SK-N-SH (cell line): ENCODE measurements around the gene SHBG. TPM values are rescaled to one million over a fixed set of nuclear protein-coding genes. Genes with fewer than 3 reads are reported as not detected.

Source experiments
- CTCF ChIA-PET: fragments of 300-600, 350-600 bp; formaldehyde crosslinking; extraction: SDS; loops from one replicate; lab custom pipeline; 2021; lab: Yijun Ruan, JAX
- POLR2A ChIA-PET: fragments of 350-600 bp; sonication (Branson Sonifier 250); formaldehyde crosslinking; extraction: SDS; loops from one replicate; lab custom pipeline; 2020; ENCODE audit warnings: antibody characterized with exemption, inconsistent platforms; lab: Yijun Ruan, JAX
- DNase-seq: peaks from one replicate; pipeline ENCODE4 v3.0.0; 2012
- H2AFZ ChIP-seq: fragments of 200-600 bp; sonication (generic); 2 replicates; pipeline ENCODE4 v1.8.1; 2016; ENCODE audit warnings: antibody characterized with exemption, mild to moderate bottlenecking, low read depth
- H3F3A ChIP-seq: fragments of 200-600 bp; sonication (generic); replicated peaks from 2 replicates; pipeline ENCODE3; 2016; ENCODE audit warnings: antibody characterized with exemption, mild to moderate bottlenecking; ENCODE audit not compliant: insufficient read depth
- H3K27ac ChIP-seq, 2 experiments: fragments of 200-500 bp in 1 of 2; fragments of 200-600 bp in 1 of 2; sonication (Bioruptor generic) in 1 of 2; sonication (generic), shearing (Covaris generic) in 1 of 2; 2 replicates each; pipeline versions ENCODE4 v1.5.1 to v1.6.1; 2014 to 2016; ENCODE audit warnings: low read depth in 2 of 2, inconsistent platforms in 1 of 2, low read length in 1 of 2, mild to moderate bottlenecking in 1 of 2, mixed read lengths in 1 of 2
- H3K27me3 ChIP-seq: fragments of 200-600 bp; sonication (generic), shearing (Covaris generic); 2 replicates; pipeline ENCODE4 v1.6.1; 2016; ENCODE audit warnings: mixed run types; ENCODE audit not compliant: insufficient read depth
- H3K36me3 ChIP-seq, 2 experiments: fragments of 200-500 bp in 1 of 2; fragments of 200-600 bp in 1 of 2; sonication (Bioruptor generic) in 1 of 2; sonication (generic) in 1 of 2; replicated peaks in 1 of 2; 2 replicates each; pipeline versions ENCODE3 to v1.5.1; 2014 to 2016; ENCODE audit warnings: low read length in 1 of 2, mild to moderate bottlenecking in 1 of 2; ENCODE audit not compliant: insufficient read depth in 2 of 2, control insufficient read depth in 1 of 2
- H3K4me1 ChIP-seq, 2 experiments: fragments of 200-500 bp in 1 of 2; fragments of 200-600 bp in 1 of 2; sonication (Bioruptor generic) in 1 of 2; sonication (generic), shearing (Covaris generic) in 1 of 2; 2 replicates each; pipeline versions ENCODE4 v1.5.1 to v1.6.1; 2014 to 2016; ENCODE audit warnings: low read depth in 1 of 2, low read length in 1 of 2, mixed run types in 1 of 2; ENCODE audit not compliant: insufficient read depth in 2 of 2, control insufficient read depth in 1 of 2
- H3K4me2 ChIP-seq: fragments of 200-600 bp; sonication (generic), shearing (Covaris generic); 2 replicates; pipeline ENCODE4 v1.6.1; 2017; ENCODE audit warnings: mixed run types
- H3K4me3 ChIP-seq, 2 experiments: fragments of 200-500 bp in 1 of 2; fragments of 200-600 bp in 1 of 2; sonication (Bioruptor generic) in 1 of 2; sonication (generic), shearing (Covaris generic) in 1 of 2; 2 replicates each; pipeline versions ENCODE4 v1.5.1 to v1.8.1; 2014 to 2016; ENCODE audit warnings: low read depth in 2 of 2, inconsistent platforms in 1 of 2, low read length in 1 of 2, mild to moderate bottlenecking in 1 of 2, mixed read lengths in 1 of 2, moderate library complexity in 1 of 2
- H3K79me2 ChIP-seq: fragments of 200-600 bp; sonication (generic); 2 replicates; pipeline ENCODE4 v1.8.1; 2017; ENCODE audit warnings: mild to moderate bottlenecking; ENCODE audit not compliant: insufficient read depth
- H3K9ac ChIP-seq: fragments of 200-600 bp; sonication (generic); 2 replicates; pipeline ENCODE4 v1.6.1; 2017; ENCODE audit warnings: mixed run types
- H3K9me2 ChIP-seq: fragments of 200-600 bp; sonication (generic); 2 replicates; pipeline ENCODE4 v1.6.1; 2017; ENCODE audit warnings: mixed run types
- H3K9me3 ChIP-seq: fragments of 200-600 bp; sonication (generic); 2 replicates; pipeline ENCODE4 v1.6.1; 2017; ENCODE audit warnings: mixed run types, mild to moderate bottlenecking, moderate library complexity
- H4K20me1 ChIP-seq: fragments of 200-600 bp; sonication (generic); 2 replicates; pipeline ENCODE4 v1.6.1; 2017; ENCODE audit warnings: mild to moderate bottlenecking, mixed run types; ENCODE audit not compliant: insufficient read depth
- ELF1 ChIP-seq: IDR thresholded peaks from 2 replicates; pipeline ENCODE4 v1.4.0; 2012
- EP300 ChIP-seq, 2 experiments: IDR thresholded peaks; 2 replicates each; pipeline versions ENCODE4 v1.4.0 to v1.6.1; 2012; ENCODE audit warnings: borderline replicate concordance in 1 of 2, low read depth in 1 of 2, low read length in 1 of 2
- EZH2phosphoT487 ChIP-seq: fragments of 200-600 bp; sonication (generic); IDR thresholded peaks from 2 replicates; pipeline ENCODE4 v1.6.1; 2017; ENCODE audit warnings: low read depth, mixed run types, mild to moderate bottlenecking, antibody characterized with exemption, moderate library complexity, borderline replicate concordance
- FOSL2 ChIP-seq: IDR thresholded peaks from 2 replicates; pipeline ENCODE4 v1.4.0; 2012; ENCODE audit warnings: low read depth, mild to moderate bottlenecking, moderate library complexity, borderline replicate concordance
- FOXJ3 ChIP-seq: sonication (generic); formaldehyde crosslinking; IDR thresholded peaks from 2 replicates; pipeline ENCODE4 v1.5.1; 2020; ENCODE audit warnings: mild to moderate bottlenecking, missing genetic modification reagents
- GABPA ChIP-seq: IDR thresholded peaks from 2 replicates; pipeline ENCODE4 v1.4.0; 2012; ENCODE audit warnings: low read depth, mild to moderate bottlenecking
- MXI1 ChIP-seq: IDR thresholded peaks from 2 replicates; pipeline ENCODE4 v1.6.1; 2012; ENCODE audit warnings: mild to moderate bottlenecking, low read depth, low read length, improper control_type of control experiment
- NRF1 ChIP-seq: IDR thresholded peaks from 2 replicates; pipeline ENCODE4 v1.6.1; 2012; ENCODE audit warnings: low read depth, mild to moderate bottlenecking, low read length
- POLR2AphosphoS5 ChIP-seq: IDR thresholded peaks from 2 replicates; pipeline ENCODE4 v1.6.1; 2012; ENCODE audit warnings: low read depth, low read length
- RAD21 ChIP-seq: IDR thresholded peaks from 2 replicates; pipeline ENCODE4 v1.6.1; 2012; ENCODE audit warnings: mild to moderate bottlenecking, low read length
- RCOR1 ChIP-seq: fragments of 150-350 bp; IDR thresholded peaks from 2 replicates; pipeline ENCODE4 v1.6.1; 2017; ENCODE audit warnings: antibody characterized with exemption, low read length
- RFX5 ChIP-seq: IDR thresholded peaks from 2 replicates; pipeline ENCODE4 v1.6.1; 2012; ENCODE audit warnings: mild to moderate bottlenecking, improper control_type of control experiment, low read length
- TAF1 ChIP-seq: IDR thresholded peaks from 2 replicates; pipeline ENCODE4 v1.6.1; 2012; ENCODE audit warnings: low read depth, mild to moderate bottlenecking, low read length, moderate library complexity, borderline replicate concordance
- YY1 ChIP-seq: IDR thresholded peaks from 2 replicates; pipeline ENCODE4 v1.4.0; 2012; ENCODE audit warnings: low read depth, mild to moderate bottlenecking
- WGBS: methylation state at CpG from one replicate; pipeline ENCODE4 v1.1.6; 2017; ENCODE audit warnings: low lambda C conversion rate; 5-methylcytosine and 5-hydroxymethylcytosine counted together
- polyA plus RNA-seq, 3 experiments: library from polyadenylated mRNA; depleted of rRNA; stranded (reverse); fragments of >200 nt; gene quantifications; 2 replicates each; pipeline ENCODE4 v1.2.3, GENCODE V29; 2012
- TF ChIP-seq, protein P1 (sequence below): IDR thresholded peaks from 2 replicates; pipeline ENCODE4 v1.6.1; 2012; ENCODE audit warnings: mild to moderate bottlenecking, low read depth, low read length, moderate library complexity
- TF ChIP-seq, protein P2 (sequence below): IDR thresholded peaks from 2 replicates; pipeline ENCODE4 v1.4.0; 2012; ENCODE audit warnings: low read depth, borderline replicate concordance
- TF ChIP-seq, protein P3 (sequence below): IDR thresholded peaks from 2 replicates; pipeline ENCODE4 v1.4.0; 2012; ENCODE audit warnings: low read depth
- TF ChIP-seq, protein P4 (sequence below): fragments of 150-350 bp; IDR thresholded peaks from 2 replicates; pipeline ENCODE4 v1.6.1; 2016; ENCODE audit warnings: mild to moderate bottlenecking, low read depth, low read length
- TF ChIP-seq, protein P5 (sequence below): IDR thresholded peaks from 2 replicates; pipeline ENCODE4; 2012

Gene SHBG
- polyA plus RNA-seq, 1 of the 3 experiments (the other 2 are of a cell fraction): 1.1 TPM

DNA sequence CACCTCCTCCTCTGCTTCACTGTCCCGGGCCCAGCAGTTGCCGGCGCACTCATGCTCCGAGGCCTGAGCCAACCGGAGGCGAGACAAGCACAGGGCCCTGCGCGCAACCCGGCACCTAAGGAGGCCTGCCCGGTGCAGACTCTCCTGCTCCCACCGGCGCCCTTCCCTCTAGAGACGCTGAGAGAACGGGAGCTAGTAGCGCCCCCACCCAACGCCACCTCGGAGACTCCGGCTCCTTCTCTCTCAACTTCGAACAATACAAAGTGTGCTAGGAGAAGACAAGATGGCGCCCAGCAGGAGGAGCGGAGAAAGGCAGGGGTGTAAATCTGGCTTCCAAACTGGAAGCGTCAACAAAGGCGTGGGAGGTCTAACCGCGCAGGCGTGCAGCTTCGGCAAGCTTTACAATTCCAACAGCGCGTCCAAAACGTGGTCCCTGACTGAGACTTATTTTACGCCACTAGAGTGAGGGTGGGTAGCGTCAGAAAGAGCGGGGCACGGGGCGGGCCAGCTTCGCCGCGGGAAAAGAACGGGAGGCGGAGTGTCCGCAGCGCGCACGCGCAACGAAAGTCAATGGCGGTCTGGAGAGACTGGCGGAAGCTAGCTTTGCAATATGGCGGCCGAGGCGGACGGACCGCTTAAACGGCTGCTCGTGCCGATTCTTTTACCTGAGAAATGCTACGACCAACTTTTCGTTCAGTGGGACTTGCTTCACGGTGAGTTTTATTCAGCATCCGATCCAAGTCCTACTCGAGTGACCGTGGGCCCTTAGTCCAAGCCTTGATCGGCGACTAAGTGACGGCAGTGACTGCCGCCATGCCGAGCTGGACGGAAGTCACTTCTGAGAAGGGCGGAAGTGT is 46.5 kb upstream of the SHBG start, which contains the start of gene MPDU1:
Gene MPDU1, plus strand, starts transcription at position 600 of the 857 bp plus-strand sequence. Its CDS starts 11 bp downstream, at position 611.
- Histone ChIP-seq H3K36me3 (peaks cover 10 to 21% of the 10 kb centered on the region in 2 experiments), H3K9me2 (no peaks in the 10 kb centered on the region), H3F3A (peaks cover 35% of the 10 kb centered on the region), H3K9ac (peak within 1 kb of the TSS; percentile 96), H3K27me3 (no peaks in the 10 kb centered on the region)
- 27% methylated on average over 52 of the region's 69 CpGs for WGBS
- DNase-seq: peak; percentile 93
- TF ChIP-seq RFX5 (no peak), EZH2phosphoT487 (no peak), GABPA (peak; percentile 96), ELF1 (peak; percentile 94), POLR2AphosphoS5 (peak; percentile 88), MXI1 (peak; percentile 100), YY1 (peak; percentile 98), TAF1 (peak; percentile 93; the same call in 1 of the 2 replicates), RCOR1 (no peak), EP300 (IDR thresholded peaks at IDR 0.05; ENCODE audit: borderline replicate concordance in 1 of 2, low read depth in 1 of 2, low read length in 1 of 2) (no peak), RAD21 (no peak), FOSL2 (no peak), NRF1 (peak; percentile 87), FOXJ3 (no peak)
- TF ChIP-seq, protein P1, sequence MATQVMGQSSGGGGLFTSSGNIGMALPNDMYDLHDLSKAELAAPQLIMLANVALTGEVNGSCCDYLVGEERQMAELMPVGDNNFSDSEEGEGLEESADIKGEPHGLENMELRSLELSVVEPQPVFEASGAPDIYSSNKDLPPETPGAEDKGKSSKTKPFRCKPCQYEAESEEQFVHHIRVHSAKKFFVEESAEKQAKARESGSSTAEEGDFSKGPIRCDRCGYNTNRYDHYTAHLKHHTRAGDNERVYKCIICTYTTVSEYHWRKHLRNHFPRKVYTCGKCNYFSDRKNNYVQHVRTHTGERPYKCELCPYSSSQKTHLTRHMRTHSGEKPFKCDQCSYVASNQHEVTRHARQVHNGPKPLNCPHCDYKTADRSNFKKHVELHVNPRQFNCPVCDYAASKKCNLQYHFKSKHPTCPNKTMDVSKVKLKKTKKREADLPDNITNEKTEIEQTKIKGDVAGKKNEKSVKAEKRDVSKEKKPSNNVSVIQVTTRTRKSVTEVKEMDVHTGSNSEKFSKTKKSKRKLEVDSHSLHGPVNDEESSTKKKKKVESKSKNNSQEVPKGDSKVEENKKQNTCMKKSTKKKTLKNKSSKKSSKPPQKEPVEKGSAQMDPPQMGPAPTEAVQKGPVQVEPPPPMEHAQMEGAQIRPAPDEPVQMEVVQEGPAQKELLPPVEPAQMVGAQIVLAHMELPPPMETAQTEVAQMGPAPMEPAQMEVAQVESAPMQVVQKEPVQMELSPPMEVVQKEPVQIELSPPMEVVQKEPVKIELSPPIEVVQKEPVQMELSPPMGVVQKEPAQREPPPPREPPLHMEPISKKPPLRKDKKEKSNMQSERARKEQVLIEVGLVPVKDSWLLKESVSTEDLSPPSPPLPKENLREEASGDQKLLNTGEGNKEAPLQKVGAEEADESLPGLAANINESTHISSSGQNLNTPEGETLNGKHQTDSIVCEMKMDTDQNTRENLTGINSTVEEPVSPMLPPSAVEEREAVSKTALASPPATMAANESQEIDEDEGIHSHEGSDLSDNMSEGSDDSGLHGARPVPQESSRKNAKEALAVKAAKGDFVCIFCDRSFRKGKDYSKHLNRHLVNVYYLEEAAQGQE: peak; percentile 27; the same call in 1 of the 2 replicates
- TF ChIP-seq, protein P2, sequence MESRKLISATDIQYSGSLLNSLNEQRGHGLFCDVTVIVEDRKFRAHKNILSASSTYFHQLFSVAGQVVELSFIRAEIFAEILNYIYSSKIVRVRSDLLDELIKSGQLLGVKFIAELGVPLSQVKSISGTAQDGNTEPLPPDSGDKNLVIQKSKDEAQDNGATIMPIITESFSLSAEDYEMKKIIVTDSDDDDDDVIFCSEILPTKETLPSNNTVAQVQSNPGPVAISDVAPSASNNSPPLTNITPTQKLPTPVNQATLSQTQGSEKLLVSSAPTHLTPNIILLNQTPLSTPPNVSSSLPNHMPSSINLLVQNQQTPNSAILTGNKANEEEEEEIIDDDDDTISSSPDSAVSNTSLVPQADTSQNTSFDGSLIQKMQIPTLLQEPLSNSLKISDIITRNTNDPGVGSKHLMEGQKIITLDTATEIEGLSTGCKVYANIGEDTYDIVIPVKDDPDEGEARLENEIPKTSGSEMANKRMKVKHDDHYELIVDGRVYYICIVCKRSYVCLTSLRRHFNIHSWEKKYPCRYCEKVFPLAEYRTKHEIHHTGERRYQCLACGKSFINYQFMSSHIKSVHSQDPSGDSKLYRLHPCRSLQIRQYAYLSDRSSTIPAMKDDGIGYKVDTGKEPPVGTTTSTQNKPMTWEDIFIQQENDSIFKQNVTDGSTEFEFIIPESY: no peak; the same call in 1 of the 2 replicates
- TF ChIP-seq, protein P3, sequence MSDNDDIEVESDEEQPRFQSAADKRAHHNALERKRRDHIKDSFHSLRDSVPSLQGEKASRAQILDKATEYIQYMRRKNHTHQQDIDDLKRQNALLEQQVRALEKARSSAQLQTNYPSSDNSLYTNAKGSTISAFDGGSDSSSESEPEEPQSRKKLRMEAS: peak; percentile 95
- TF ChIP-seq, protein P4, sequence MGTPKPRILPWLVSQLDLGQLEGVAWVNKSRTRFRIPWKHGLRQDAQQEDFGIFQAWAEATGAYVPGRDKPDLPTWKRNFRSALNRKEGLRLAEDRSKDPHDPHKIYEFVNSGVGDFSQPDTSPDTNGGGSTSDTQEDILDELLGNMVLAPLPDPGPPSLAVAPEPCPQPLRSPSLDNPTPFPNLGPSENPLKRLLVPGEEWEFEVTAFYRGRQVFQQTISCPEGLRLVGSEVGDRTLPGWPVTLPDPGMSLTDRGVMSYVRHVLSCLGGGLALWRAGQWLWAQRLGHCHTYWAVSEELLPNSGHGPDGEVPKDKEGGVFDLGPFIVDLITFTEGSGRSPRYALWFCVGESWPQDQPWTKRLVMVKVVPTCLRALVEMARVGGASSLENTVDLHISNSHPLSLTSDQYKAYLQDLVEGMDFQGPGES: peak; percentile 6; the same call in 1 of the 2 replicates
- TF ChIP-seq, protein P5, sequence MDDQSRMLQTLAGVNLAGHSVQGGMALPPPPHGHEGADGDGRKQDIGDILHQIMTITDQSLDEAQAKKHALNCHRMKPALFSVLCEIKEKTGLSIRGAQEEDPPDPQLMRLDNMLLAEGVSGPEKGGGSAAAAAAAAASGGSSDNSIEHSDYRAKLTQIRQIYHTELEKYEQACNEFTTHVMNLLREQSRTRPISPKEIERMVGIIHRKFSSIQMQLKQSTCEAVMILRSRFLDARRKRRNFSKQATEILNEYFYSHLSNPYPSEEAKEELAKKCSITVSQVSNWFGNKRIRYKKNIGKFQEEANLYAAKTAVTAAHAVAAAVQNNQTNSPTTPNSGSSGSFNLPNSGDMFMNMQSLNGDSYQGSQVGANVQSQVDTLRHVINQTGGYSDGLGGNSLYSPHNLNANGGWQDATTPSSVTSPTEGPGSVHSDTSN: 0 out of 2 replicates have a peak, but pooled peaks have one; percentile 2
- TF ChIP-seq, all 33 proteins: peak for 11
- Histone ChIP-seq H3K4me1 (peaks cover 22 to 32% of the 10 kb centered on the region in 2 experiments; a peak in 3 of 4 replicates), H3K9me3 (no peaks in the 10 kb centered on the region), H3K4me3 (peak within 1 kb of the TSS; percentile 65 to 73), H3K4me2 (peak within 1 kb of the TSS; percentile 87), H3K79me2 (peaks cover 54% of the 10 kb centered on the region), H3K27ac (peak within 1 kb of the TSS; percentile 97 to 98), H4K20me1 (peaks cover 7% of the 10 kb centered on the region), H2AFZ (peak within 1 kb of the TSS; percentile 95)
- ChIA-PET POLR2A (interaction anchor here (0.6 to 2.7 kb wide), 17 partner anchors 10 to 581 kb away, joined by 3 to 37 read pairs (median 4); partner anchors contain the start of genes DLG4, EFNB3, GABARAP and SAT2), CTCF (interaction anchor here (0.7 to 3.4 kb wide), 6 partner anchors 11 to 104 kb away, joined by 3 to 22 read pairs (median 12); partner anchors contain the start of genes FXR2, SENP3 and TP53)
